GM21786 (cell line): ENCODE data around the gene MINDY4.

Experiments
- ATAC-seq: cut with Tn5 transposase; IDR thresholded peaks from one replicate; pipeline ENCODE4 v1.9.1; 2021; ENCODE audit not compliant: unreplicated experiment

MINDY4 gene

GRCh38 chr7:30912986-30913811 lies 142.0 kb downstream of the MINDY4 start:
- no peak for ATAC-seq

- no peak for ATAC-seq
These were observed 142.8 kb downstream of the MINDY4 start for GRCh38 chr7:30913821-30914515.

GRCh38 chr7:30914596-30914995 lies 143.4 kb downstream of the MINDY4 start:
- ATAC-seq: no peak

GRCh38 chr7:30915005-30915601 lies 143.9 kb downstream of the MINDY4 start:
- ATAC-seq: no peak

- ATAC-seq: no peak
These were observed 144.5 kb downstream of the MINDY4 start for GRCh38 chr7:30915751-30916150.

- no peak for ATAC-seq
These were observed 145.0 kb downstream of the MINDY4 start for GRCh38 chr7:30916255-30916654.

GRCh38 chr7:30916767-30917166 lies 145.6 kb downstream of the MINDY4 start:
- ATAC-seq: no peak

GRCh38 chr7:30917216-30917893 lies 146.1 kb downstream of the MINDY4 start:
- no peak for ATAC-seq

- ATAC-seq: no peak
These were observed 147.5 kb downstream of the MINDY4 start for GRCh38 chr7:30918676-30919075.

- no peak for ATAC-seq
These were observed 148.9 kb downstream of the MINDY4 start for GRCh38 chr7:30920021-30920583.

GRCh38 chr7:30920584-30921539 lies 149.6 kb downstream of the MINDY4 start:
- no peak for ATAC-seq

GRCh38 chr7:30921540-30922401 lies 150.6 kb downstream of the MINDY4 start:
- ATAC-seq: no peak

GRCh38 chr7:30922596-30922995 lies 151.4 kb downstream of the MINDY4 start:
- ATAC-seq: no peak

GRCh38 chr7:30923009-30923773 lies 152.0 kb downstream of the MINDY4 start:
- ATAC-seq: no peak

- no peak for ATAC-seq
These were observed 152.7 kb downstream of the MINDY4 start for GRCh38 chr7:30923774-30924413.

- ATAC-seq: no peak
These were observed 153.4 kb downstream of the MINDY4 start for GRCh38 chr7:30924624-30925023.

- no peak for ATAC-seq
These were observed 153.9 kb downstream of the MINDY4 start for GRCh38 chr7:30925117-30925516.

GRCh38 chr7:30925913-30926312 lies 154.7 kb downstream of the MINDY4 start:
- ATAC-seq: no peak
